ENCODE data around the gene CEP112.

GRCh38 chr17:65668211-65668610 lies 523.7 kb downstream of the CEP112 start:
- TF ChIP-seq CTCF (IDR thresholded peaks at IDR 0.05; ENCODE audit: poor library complexity, severe bottlenecking): no peak
- no peak for TF ChIP-seq RAD21 (conservative IDR thresholded peaks at IDR 0.05)

All from neural cell (in vitro differentiated cells).